HuH-7.5 (cell line): ENCODE data around the gene NCBP2L.

Experiments used
- DNase-seq: peaks from one replicate; pipeline ENCODE4 v3.0.0; 2011; ENCODE audit warnings: low spot score

The NCBP2L gene

GRCh38 chrX:107777536-107777832 lies at the start of gene NCBP2L:
NCBP2L (plus strand) TSS chrX:107777733; CDS start chrX:107794221, 16,488 bp downstream.
- no peak for DNase-seq

- DNase-seq: no peak
Observed at GRCh38 chrX:107728371-107729099, 49.0 kb upstream of the NCBP2L start.

- no peak for DNase-seq
Observed at GRCh38 chrX:107729558-107730297, 47.8 kb upstream of the NCBP2L start.

- DNase-seq: no peak
Observed at GRCh38 chrX:107730298-107730655, 47.3 kb upstream of the NCBP2L start.

- DNase-seq: no peak
Observed at GRCh38 chrX:107730991-107731766, 46.4 kb upstream of the NCBP2L start.

GRCh38 chrX:107731831-107732502 lies 45.6 kb upstream of the NCBP2L start:
- DNase-seq: no peak

- DNase-seq: no peak
Observed at GRCh38 chrX:107733686-107734085, 43.8 kb upstream of the NCBP2L start.

- DNase-seq: no peak
Observed at GRCh38 chrX:107734646-107735045, 42.9 kb upstream of the NCBP2L start.

- DNase-seq: peak; percentile 38
Observed at GRCh38 chrX:107736781-107737531, 40.6 kb upstream of the NCBP2L start.

- DNase-seq: no peak
Observed at GRCh38 chrX:107738272-107738671, 39.3 kb upstream of the NCBP2L start.

GRCh38 chrX:107738768-107739167 lies 38.8 kb upstream of the NCBP2L start:
- no peak for DNase-seq

GRCh38 chrX:107739541-107739940 lies 38.0 kb upstream of the NCBP2L start:
- no peak for DNase-seq

GRCh38 chrX:107741404-107741790 lies 36.1 kb upstream of the NCBP2L start:
- DNase-seq: no peak

- DNase-seq: no peak
Observed at GRCh38 chrX:107742700-107743191, 34.8 kb upstream of the NCBP2L start.

- DNase-seq: no peak
Observed at GRCh38 chrX:107743995-107744394, 33.5 kb upstream of the NCBP2L start.

GRCh38 chrX:107744868-107745267 lies 32.7 kb upstream of the NCBP2L start:
- DNase-seq: no peak

- no peak for DNase-seq
Observed at GRCh38 chrX:107747596-107748161, 29.9 kb upstream of the NCBP2L start.

- DNase-seq: no peak
Observed at GRCh38 chrX:107748506-107748905, 29.0 kb upstream of the NCBP2L start.

- no peak for DNase-seq
Observed at GRCh38 chrX:107750263-107750662, 27.3 kb upstream of the NCBP2L start.

- no peak for DNase-seq
Observed at GRCh38 chrX:107750861-107751445, 26.6 kb upstream of the NCBP2L start.

- DNase-seq: no peak
Observed at GRCh38 chrX:107752043-107752442, 25.5 kb upstream of the NCBP2L start.
